Psoas muscle (tissue), 8 donors: Measurements from ENCODE around the gene TJAP1. TPM values are rescaled to one million over a fixed set of nuclear protein-coding genes. Genes with fewer than 3 reads are reported as not detected.
"Not testable (repeated sequence)": the region's sequence is repeated elsewhere in the genome, so short reads cannot be mapped to it uniquely, and the experiment has no call there.

Experiments
- ATAC-seq, 4 donors: fragments of 200-7000 bp; cut with Tn5 transposase; one replicate each; pipeline ENCODE4 v1.9.1; 2020; ENCODE audit warnings: moderate library complexity in 3 of 4, mild to moderate bottlenecking in 2 of 4
- DNase-seq, 2 donors: peaks; one replicate each; pipeline ENCODE4 v3.0.0-alpha.2; 2020
- H3K27ac ChIP-seq: fragments of 200-600 bp; one replicate; pipeline ENCODE4 v1.8.0; 2022
- H3K27me3 ChIP-seq, 3 donors: fragments of 200-600 bp in 1 of 3; one replicate each; pipeline versions ENCODE4 v1.6.1 to v1.8.0; 2013 to 2022; ENCODE audit warnings: low read length in 2 of 3, mild to moderate bottlenecking in 2 of 3, moderate library complexity in 1 of 3; ENCODE audit not compliant: insufficient read depth in 3 of 3
- H3K36me3 ChIP-seq, 2 donors: fragments of 200-600 bp in 1 of 2; one replicate each; pipeline versions ENCODE4 v1.6.1 to v1.8.0; 2013 to 2022; ENCODE audit warnings: low read depth in 1 of 2, mild to moderate bottlenecking in 1 of 2, moderate library complexity in 1 of 2; ENCODE audit not compliant: insufficient read depth in 1 of 2
- H3K4me1 ChIP-seq: fragments of 200-600 bp; one replicate; pipeline ENCODE4 v1.8.0; 2022
- H3K4me3 ChIP-seq: fragments of 200-600 bp; one replicate; pipeline ENCODE4 v1.8.0; 2022; ENCODE audit warnings: mild to moderate bottlenecking
- H3K9me3 ChIP-seq: fragments of 200-600 bp; one replicate; pipeline ENCODE4 v1.8.0; 2022
- WGBS, 3 donors: extraction: QIAGEN DNeasy Blood & Tissue Kit; methylation state at CpG; one replicate each; pipeline versions ENCODE4 v1.1.6 to v1.1.7; 2013; 5-methylcytosine and 5-hydroxymethylcytosine counted together
- intact Hi-C, 2 donors: fragments of 100-400 bp; cut with DNase I; formaldehyde crosslinking; loops; one replicate each; pipeline versions ENCODE4 v1.11.0 to v1.14.2; 2022
- polyA plus RNA-seq, 3 donors: library from polyadenylated mRNA; stranded (reverse); fragments of 200-250 nt; gene quantifications; one replicate each; pipeline ENCODE4 v1.2.3, GENCODE V29; 2013
- total RNA-seq, 4 donors: library from RNA; stranded (reverse); fragmentation: NEBNext Ultra II Directional in 2 of 4; extraction: Animal tissue kit (Norgen Biotek cat#: 25700) in 2 of 4; gene quantifications; one replicate each; pipeline versions ENCODE4 v1.2.1 to v1.2.4, GENCODE V29; 2021 to 2023
- TF ChIP-seq, protein P1 (sequence below): fragments of 200-600 bp; IDR thresholded peaks from one replicate; pipeline ENCODE4 v1.8.0; 2022; ENCODE audit warnings: antibody characterized with exemption
- donor health status: healthy with polysubstance abuse.
- donor health status: DM: no; HTN: no; CAD: no; lungs with moderate emphysema.
- donor health status: Bipolar disorder and iron deficiency.
- donor health status: healthy.
- donor health status: DM: yes; HTN: yes; CAD: no.
- donor health status: DM: no; HTN: no; CAD: no.
- donor health status: DM: no; HTN: no; CAD: no.
- donor health status: DM: yes; HTN: yes; CAD: no.

The TJAP1 gene
- total and polyA plus RNA-seq, 7 donors: 18.0 to 39.9 (median 35.2) TPM

- H3K27ac ChIP-seq: no peak overlapping the region
- TF ChIP-seq, protein P1, sequence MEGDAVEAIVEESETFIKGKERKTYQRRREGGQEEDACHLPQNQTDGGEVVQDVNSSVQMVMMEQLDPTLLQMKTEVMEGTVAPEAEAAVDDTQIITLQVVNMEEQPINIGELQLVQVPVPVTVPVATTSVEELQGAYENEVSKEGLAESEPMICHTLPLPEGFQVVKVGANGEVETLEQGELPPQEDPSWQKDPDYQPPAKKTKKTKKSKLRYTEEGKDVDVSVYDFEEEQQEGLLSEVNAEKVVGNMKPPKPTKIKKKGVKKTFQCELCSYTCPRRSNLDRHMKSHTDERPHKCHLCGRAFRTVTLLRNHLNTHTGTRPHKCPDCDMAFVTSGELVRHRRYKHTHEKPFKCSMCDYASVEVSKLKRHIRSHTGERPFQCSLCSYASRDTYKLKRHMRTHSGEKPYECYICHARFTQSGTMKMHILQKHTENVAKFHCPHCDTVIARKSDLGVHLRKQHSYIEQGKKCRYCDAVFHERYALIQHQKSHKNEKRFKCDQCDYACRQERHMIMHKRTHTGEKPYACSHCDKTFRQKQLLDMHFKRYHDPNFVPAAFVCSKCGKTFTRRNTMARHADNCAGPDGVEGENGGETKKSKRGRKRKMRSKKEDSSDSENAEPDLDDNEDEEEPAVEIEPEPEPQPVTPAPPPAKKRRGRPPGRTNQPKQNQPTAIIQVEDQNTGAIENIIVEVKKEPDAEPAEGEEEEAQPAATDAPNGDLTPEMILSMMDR: no peak
- no peak for DNase-seq
- H3K36me3 ChIP-seq: peaks cover 30 to 100% of the 10 kb centered on the region in 2 donors
- H3K4me3 ChIP-seq: no peak overlapping the region
- WGBS, 3 donors: 81 to 88% (median 86%) methylated on average over 10 of the region's 10 CpGs
- no peaks in the 10 kb centered on the region for H3K4me1 ChIP-seq
- intact Hi-C loops: no loop called here
- H3K9me3 ChIP-seq: no peaks in the 10 kb centered on the region
- H3K27me3 ChIP-seq: no peaks in the 10 kb centered on the region
- ATAC-seq: no peak
Measured at GRCh38 chr6:43524483-43524961, 47.2 kb downstream of the TJAP1 start.

GRCh38 chr6:43532201-43532600 lies 54.8 kb downstream of the TJAP1 start:
- no peak overlapping the region for H3K4me3 ChIP-seq
- H3K36me3 ChIP-seq: peaks cover 16 to 93% of the 10 kb centered on the region in 2 donors
- ATAC-seq: no peak
- no peaks in the 10 kb centered on the region for H3K4me1 ChIP-seq
- WGBS, 3 donors: 52 to 80% (median 57%) methylated on average over 1 of the region's 1 CpG
- no peak overlapping the region for H3K27ac ChIP-seq
- intact Hi-C loops: no loop called here
- H3K9me3 ChIP-seq: no peaks in the 10 kb centered on the region
- no peak for DNase-seq
- H3K27me3 ChIP-seq: no peaks in the 10 kb centered on the region
- TF ChIP-seq, protein P1: no peak

DNA sequence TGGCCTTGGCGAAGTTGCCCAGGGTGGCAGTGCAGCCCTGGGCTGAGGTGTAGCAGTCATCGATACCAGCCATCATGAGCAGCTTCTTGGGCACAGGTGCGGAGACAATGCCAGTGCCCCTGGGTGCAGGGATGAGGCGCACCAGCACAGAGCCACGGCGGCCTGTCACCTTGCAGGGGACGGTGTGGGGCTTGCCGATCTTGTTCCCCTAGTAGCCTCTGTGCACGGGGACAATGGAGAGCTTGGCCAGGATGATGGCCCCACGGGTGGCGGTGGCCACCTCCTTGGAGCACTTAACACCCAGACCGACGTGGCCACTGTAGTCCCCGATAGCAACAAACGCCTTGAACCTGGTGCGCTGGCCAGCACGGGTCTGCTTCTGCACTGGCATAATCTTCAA lies 61.6 kb downstream of the TJAP1 start:
- 94 to 99% (median 97%) methylated on average over 13 to 15 of the region's 17 CpGs for WGBS, 3 donors
- H3K36me3 ChIP-seq: peaks cover 3 to 93% of the 10 kb centered on the region in 2 donors
- intact Hi-C loops: not testable (repeated sequence)

DNA sequence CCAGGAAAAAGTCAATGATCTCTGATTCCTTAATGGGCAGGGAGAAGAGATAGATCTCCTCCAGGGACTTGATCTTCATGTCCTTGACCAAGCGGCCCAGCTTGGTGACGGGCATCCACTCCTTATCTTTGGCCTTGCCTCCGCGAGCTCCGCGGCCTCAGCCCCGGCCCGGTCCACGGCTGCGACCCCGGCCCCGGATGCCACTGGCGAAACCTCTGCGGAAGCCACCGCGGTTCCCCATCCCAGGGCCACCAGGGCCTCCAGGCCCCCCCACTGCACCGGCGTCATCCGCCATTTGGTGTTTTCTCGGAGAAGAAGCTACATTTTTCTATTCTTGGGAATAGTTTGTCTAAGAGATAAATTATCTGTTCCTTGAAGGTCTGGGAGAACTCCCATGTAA lies 62.0 kb downstream of the TJAP1 start:
- ATAC-seq: not testable (repeated sequence)

More for the DNA sequence above, 61.6 kb downstream of the TJAP1 start:
- H3K27me3 ChIP-seq, H3K4me3 ChIP-seq, H3K27ac ChIP-seq, H3K9me3 ChIP-seq, DNase-seq, ATAC-seq, H3K4me1 ChIP-seq: not testable (repeated sequence)

GRCh38 chr6:43540507-43540906 lies 63.1 kb downstream of the TJAP1 start:
- H3K9me3 ChIP-seq: no peaks in the 10 kb centered on the region
- intact Hi-C loops: no loop called here
- no peaks in the 10 kb centered on the region for H3K27me3 ChIP-seq
- no peak for DNase-seq
- no peak overlapping the region for H3K4me3 ChIP-seq
- TF ChIP-seq, protein P1: no peak
- no peak for ATAC-seq
- WGBS, 3 donors: 97 to 98% (median 98%) methylated on average over 5 of the region's 5 CpGs
- no peaks in the 10 kb centered on the region for H3K4me1 ChIP-seq
- H3K27ac ChIP-seq: no peak overlapping the region
- peaks cover 1 to 93% of the 10 kb centered on the region in 2 donors for H3K36me3 ChIP-seq

More for the DNA sequence above, 62.0 kb downstream of the TJAP1 start:
- DNase-seq, H3K4me3 ChIP-seq, intact Hi-C loops, H3K4me1 ChIP-seq, H3K27me3 ChIP-seq, H3K27ac ChIP-seq, H3K9me3 ChIP-seq: not testable (repeated sequence)
- peaks cover 3 to 93% of the 10 kb centered on the region in 2 donors for H3K36me3 ChIP-seq
- WGBS, 3 donors: 98 to 99% (median 98%) methylated on average over 18 to 20 of the region's 20 CpGs
